BLaER1 (cell line): ENCODE data around the gene BTBD17.
A peak's percentile ranks its signal among the peaks of the same experiment; 100 is the strongest.

ENCODE experiments used
- H3K27ac ChIP-seq: shearing (Covaris generic); formaldehyde crosslinking; 2 replicates; pipeline ENCODE4 v1.8.1; 2022
- H3K27me3 ChIP-seq: shearing (Covaris generic); formaldehyde crosslinking; 2 replicates; pipeline ENCODE4 v1.8.1; 2022
- H3K36me3 ChIP-seq: shearing (Covaris generic); formaldehyde crosslinking; 2 replicates; pipeline ENCODE4 v1.8.1; 2022
- H3K4me1 ChIP-seq: shearing (Covaris generic); formaldehyde crosslinking; 2 replicates; pipeline ENCODE4 v1.8.1; 2022
- H3K4me2 ChIP-seq: shearing (Covaris generic); formaldehyde crosslinking; 2 replicates; pipeline ENCODE4 v1.8.1; 2022
- H3K4me3 ChIP-seq: shearing (Covaris generic); formaldehyde crosslinking; 2 replicates; pipeline ENCODE4 v1.8.1; 2022
- H3K9ac ChIP-seq: shearing (Covaris generic); formaldehyde crosslinking; 2 replicates; pipeline ENCODE4 v1.8.1; 2022
- H3K9me3 ChIP-seq: shearing (Covaris generic); formaldehyde crosslinking; 2 replicates; pipeline ENCODE4 v1.8.1; 2022
- H4K20me1 ChIP-seq: shearing (Covaris generic); formaldehyde crosslinking; 2 replicates; pipeline ENCODE4 v1.8.1; 2022
- Cebpa-rat ChIP-seq: shearing (Covaris generic); IDR thresholded peaks from 2 replicates; pipeline ENCODE4 v1.8.1; 2022

Gene BTBD17

GRCh38 chr17:74362810-74363498, 1.3 kb upstream of the BTBD17 start:
- no peak overlapping the region for H3K4me3 ChIP-seq
- no peak overlapping the region for H3K9ac ChIP-seq
- no peak overlapping the region for H3K27ac ChIP-seq
- no peaks in the 10 kb centered on the region for H4K20me1 ChIP-seq
- peaks cover 5% of the 10 kb centered on the region for H3K27me3 ChIP-seq
- H3K4me2 ChIP-seq = peak overlapping the region; percentile 45; the same call in 1 of the 2 replicates
- H3K4me1 ChIP-seq = peaks cover 20% of the 10 kb centered on the region
- H3K36me3 ChIP-seq = no peaks in the 10 kb centered on the region
- no peak for TF ChIP-seq Cebpa-rat
- H3K9me3 ChIP-seq = no peaks in the 10 kb centered on the region

GRCh38 chr17:74362069-74362405, 369 bp upstream of the BTBD17 start:
- TF ChIP-seq Cebpa-rat = no peak
- no peaks in the 10 kb centered on the region for H3K9me3 ChIP-seq
- H3K36me3 ChIP-seq = no peaks in the 10 kb centered on the region
- H3K4me1 ChIP-seq = peaks cover 20% of the 10 kb centered on the region
- H3K27ac ChIP-seq = no peak overlapping the region
- H3K4me2 ChIP-seq = peak overlapping the region; percentile 45; the same call in 1 of the 2 replicates
- H4K20me1 ChIP-seq = no peaks in the 10 kb centered on the region
- H3K9ac ChIP-seq = no peak overlapping the region
- H3K27me3 ChIP-seq = peaks cover 14% of the 10 kb centered on the region
- no peak overlapping the region for H3K4me3 ChIP-seq

GRCh38 chr17:74360899-74361229, 804 bp downstream of the BTBD17 start:
- Histone ChIP-seq H4K20me1 (no peaks in the 10 kb centered on the region), H3K4me2 (no peak overlapping the region), H3K4me1 (peaks cover 20% of the 10 kb centered on the region), H3K27ac (no peak overlapping the region), H3K4me3 (no peak overlapping the region), H3K9me3 (no peaks in the 10 kb centered on the region), H3K27me3 (peaks cover 26% of the 10 kb centered on the region), H3K9ac (no peak overlapping the region), H3K36me3 (no peaks in the 10 kb centered on the region)
- TF ChIP-seq Cebpa-rat = no peak

- H3K36me3 ChIP-seq = no peaks in the 10 kb centered on the region
- H3K4me1 ChIP-seq = peaks cover 20% of the 10 kb centered on the region
- TF ChIP-seq Cebpa-rat = no peak
- H3K9ac ChIP-seq = no peak overlapping the region
- no peak overlapping the region for H3K4me3 ChIP-seq
- no peaks in the 10 kb centered on the region for H3K9me3 ChIP-seq
- H3K4me2 ChIP-seq = no peak overlapping the region
- H3K27ac ChIP-seq = no peak overlapping the region
- H3K27me3 ChIP-seq = peaks cover 36% of the 10 kb centered on the region
- no peaks in the 10 kb centered on the region for H4K20me1 ChIP-seq
These were observed 1.8 kb downstream of the BTBD17 start for GRCh38 chr17:74359916-74360315.

- Histone ChIP-seq H3K4me1 (peaks cover 20% of the 10 kb centered on the region), H3K36me3 (no peaks in the 10 kb centered on the region), H3K9ac (no peak overlapping the region), H3K27ac (no peak overlapping the region), H3K4me3 (no peak overlapping the region), H4K20me1 (no peaks in the 10 kb centered on the region; the same call in 1 of the 2 replicates), H3K27me3 (peaks cover 48% of the 10 kb centered on the region), H3K4me2 (no peak overlapping the region), H3K9me3 (no peaks in the 10 kb centered on the region)
- no peak for TF ChIP-seq Cebpa-rat
These were observed 3.0 kb downstream of the BTBD17 start for GRCh38 chr17:74358697-74359096.

GRCh38 chr17:74357466-74357809, 4.2 kb downstream of the BTBD17 start:
- Histone ChIP-seq H3K9ac (no peak overlapping the region), H3K4me1 (peaks cover 10% of the 10 kb centered on the region), H3K4me2 (no peak overlapping the region), H3K4me3 (no peak overlapping the region), H4K20me1 (no peaks in the 10 kb centered on the region; the same call in 1 of the 2 replicates), H3K9me3 (no peaks in the 10 kb centered on the region), H3K27ac (no peak overlapping the region), H3K27me3 (peaks cover 60% of the 10 kb centered on the region), H3K36me3 (no peaks in the 10 kb centered on the region)
- no peak for TF ChIP-seq Cebpa-rat

- Histone ChIP-seq H3K9ac (no peak overlapping the region), H3K9me3 (no peaks in the 10 kb centered on the region), H3K36me3 (no peaks in the 10 kb centered on the region), H3K4me3 (no peak overlapping the region), H3K4me1 (peaks cover 5% of the 10 kb centered on the region), H3K4me2 (no peak overlapping the region), H3K27ac (no peak overlapping the region), H3K27me3 (peaks cover 66% of the 10 kb centered on the region), H4K20me1 (peaks cover 5% of the 10 kb centered on the region; the same call in 1 of the 2 replicates)
- no peak for TF ChIP-seq Cebpa-rat
These were observed 4.8 kb downstream of the BTBD17 start for GRCh38 chr17:74356646-74357465.

- Histone ChIP-seq H3K4me2 (no peak overlapping the region), H3K27me3 (peaks cover 84% of the 10 kb centered on the region), H3K9me3 (no peaks in the 10 kb centered on the region), H3K27ac (no peak overlapping the region), H3K4me1 (no peaks in the 10 kb centered on the region), H4K20me1 (peaks cover 11% of the 10 kb centered on the region; the same call in 1 of the 2 replicates), H3K36me3 (no peaks in the 10 kb centered on the region), H3K4me3 (no peak overlapping the region), H3K9ac (no peak overlapping the region)
- no peak for TF ChIP-seq Cebpa-rat
These were observed 6.6 kb downstream of the BTBD17 start for GRCh38 chr17:74355065-74355464.

- no peaks in the 10 kb centered on the region for H3K4me1 ChIP-seq
- H3K27me3 ChIP-seq = peaks cover 85% of the 10 kb centered on the region
- no peak for TF ChIP-seq Cebpa-rat
- no peak overlapping the region for H3K4me2 ChIP-seq
- H3K9ac ChIP-seq = no peak overlapping the region
- peaks cover 11% of the 10 kb centered on the region; the same call in 1 of the 2 replicates for H4K20me1 ChIP-seq
- H3K9me3 ChIP-seq = no peaks in the 10 kb centered on the region
- H3K4me3 ChIP-seq = no peak overlapping the region
- H3K36me3 ChIP-seq = no peaks in the 10 kb centered on the region
- H3K27ac ChIP-seq = no peak overlapping the region
These were observed 7.1 kb downstream of the BTBD17 start for GRCh38 chr17:74354561-74354960.

- no peak overlapping the region for H3K9ac ChIP-seq
- no peak overlapping the region for H3K4me2 ChIP-seq
- no peak overlapping the region for H3K27ac ChIP-seq
- no peaks in the 10 kb centered on the region for H3K9me3 ChIP-seq
- H3K4me3 ChIP-seq = no peak overlapping the region
- H3K27me3 ChIP-seq = peaks cover 85% of the 10 kb centered on the region
- no peaks in the 10 kb centered on the region for H3K36me3 ChIP-seq
- H4K20me1 ChIP-seq = peaks cover 11% of the 10 kb centered on the region; the same call in 1 of the 2 replicates
- no peak for TF ChIP-seq Cebpa-rat
- no peaks in the 10 kb centered on the region for H3K4me1 ChIP-seq
These were observed 7.5 kb downstream of the BTBD17 start for GRCh38 chr17:74354123-74354522.
